GM23248 (cell line): ENCODE measurements around the gene NEDD4L. TPM values are rescaled to one million over a fixed set of nuclear protein-coding genes. Genes with fewer than 3 reads are reported as not detected.

Experiments
- DNase-seq: peaks from one replicate; pipeline ENCODE4 v3.0.0-alpha.2; 2015
- H2AFZ ChIP-seq: fragments of 200-600 bp; sonication (generic); 2 replicates; pipeline ENCODE4 v1.6.1; 2016; ENCODE audit warnings: antibody characterized with exemption
- H3F3A ChIP-seq: fragments of 200-600 bp; sonication (generic); 2 replicates; pipeline ENCODE4 v1.6.1; 2016; ENCODE audit warnings: mild to moderate bottlenecking, antibody characterized with exemption, mixed run types; ENCODE audit not compliant: insufficient read depth
- H3K27ac ChIP-seq: fragments of 200-600 bp; sonication (generic); 2 replicates; pipeline ENCODE4 v1.5.1; 2016; ENCODE audit warnings: mild to moderate bottlenecking
- H3K27me3 ChIP-seq: fragments of 200-600 bp; sonication (generic); replicated peaks from 2 replicates; pipeline ENCODE4 v1.6.1; 2016; ENCODE audit warnings: mild to moderate bottlenecking; ENCODE audit not compliant: insufficient read depth
- H3K36me3 ChIP-seq: fragments of 200-600 bp; sonication (generic); 2 replicates; pipeline ENCODE4 v1.6.1; 2016; ENCODE audit warnings: low read depth, mild to moderate bottlenecking
- H3K4me1 ChIP-seq: fragments of 200-600 bp; sonication (generic); 2 replicates; pipeline ENCODE4 v1.6.1; 2016; ENCODE audit warnings: mild to moderate bottlenecking; ENCODE audit not compliant: insufficient read depth
- H3K4me2 ChIP-seq: fragments of 200-600 bp; sonication (generic); one replicate; pipeline ENCODE4 v1.6.1; 2016; ENCODE audit warnings: mild to moderate bottlenecking; ENCODE audit not compliant: unreplicated experiment
- H3K4me3 ChIP-seq: fragments of 200-600 bp; sonication (generic); 2 replicates; pipeline ENCODE4 v1.5.1; 2016; ENCODE audit warnings: mild to moderate bottlenecking
- H3K79me2 ChIP-seq: fragments of 200-600 bp; sonication (generic); 2 replicates; pipeline ENCODE4 v1.6.1; 2016; ENCODE audit warnings: mild to moderate bottlenecking; ENCODE audit not compliant: insufficient read depth
- H3K9ac ChIP-seq: fragments of 200-600 bp; sonication (generic); 2 replicates; pipeline ENCODE4 v1.6.1; 2016; ENCODE audit warnings: mild to moderate bottlenecking
- H3K9me2 ChIP-seq: fragments of 200-600 bp; sonication (generic); 2 replicates; pipeline ENCODE4 v1.6.1; 2016; ENCODE audit warnings: mixed run types, mild to moderate bottlenecking, moderate library complexity; ENCODE audit not compliant: insufficient read depth
- H3K9me3 ChIP-seq: fragments of 200-600 bp; sonication (generic); one replicate; pipeline ENCODE4 v1.6.1; 2017; ENCODE audit warnings: low read depth
- H4K20me1 ChIP-seq: fragments of 200-600 bp; sonication (generic); 2 replicates; pipeline ENCODE4 v1.6.0; 2016; ENCODE audit not compliant: insufficient read depth
- EZH2 ChIP-seq: fragments of 200-600 bp; sonication (generic); IDR thresholded peaks from 2 replicates; pipeline ENCODE4 v1.6.1; 2018; ENCODE audit warnings: antibody characterized with exemption, mild to moderate bottlenecking; ENCODE audit not compliant: insufficient read depth, poor library complexity, severe bottlenecking
- EZH2phosphoT487 ChIP-seq: fragments of 200-600 bp; sonication (generic); IDR thresholded peaks from 2 replicates; pipeline ENCODE4 v1.6.1; 2018; ENCODE audit warnings: antibody characterized with exemption, moderate library complexity, mild to moderate bottlenecking, low read depth; ENCODE audit not compliant: insufficient read depth
- WGBS, 2 experiments: methylation state at CpG; one replicate each; pipeline ENCODE4 v1.1.6; 2015 to 2017; ENCODE audit warnings: low lambda C conversion rate in 2 of 2, low coverage in 1 of 2; ENCODE audit errors: missing lambda C conversion rate in 2 of 2; 5-methylcytosine and 5-hydroxymethylcytosine counted together
- in situ Hi-C: fragments of 300-500 bp; cut with MboI; formaldehyde crosslinking; loops from 2 replicates; pipeline ENCODE4 v1.15.0; 2020
- polyA plus RNA-seq: library from polyadenylated mRNA; unstranded; fragments of >200 nt; fragmentation: Nextera tagmentation; extraction: Ambion mirVana; gene quantifications from 2 replicates; pipeline ENCODE4 v1.2.1, GENCODE V29; 2016
- total RNA-seq: library from RNA; depleted of rRNA; stranded (reverse); fragments of >200 nt; shearing (Covaris generic); gene quantifications from 2 replicates; pipeline ENCODE4 v1.2.3, GENCODE V29; 2014

NEDD4L gene
- total and polyA plus RNA-seq, 2 experiments from 2014 or later = 3.7 to 6.1 TPM

GRCh38 chr18:58140387-58141325 is 96.6 kb downstream of the NEDD4L start:
- no peak for TF ChIP-seq EZH2
- TF ChIP-seq EZH2phosphoT487 = no peak
- 71 to 78% methylated on average over 12 of the region's 12 CpGs for WGBS, 2 experiments
- no peak for DNase-seq
- H3K9ac ChIP-seq = no peak overlapping the region
- no peaks in the 10 kb centered on the region for H3K36me3 ChIP-seq
- in situ Hi-C loops = no loop called here
- H3F3A ChIP-seq = no peaks in the 10 kb centered on the region
- no peak overlapping the region for H3K4me2 ChIP-seq
- no peaks in the 10 kb centered on the region for H4K20me1 ChIP-seq
- peaks cover under 1% of the 10 kb centered on the region; the same call in 1 of the 2 replicates for H3K4me1 ChIP-seq
- H2AFZ ChIP-seq = no peak overlapping the region
- no peaks in the 10 kb centered on the region for H3K27me3 ChIP-seq
- H3K79me2 ChIP-seq = no peaks in the 10 kb centered on the region
- no peak overlapping the region for H3K27ac ChIP-seq
- no peaks in the 10 kb centered on the region for H3K9me3 ChIP-seq
- H3K9me2 ChIP-seq = no peaks in the 10 kb centered on the region
- no peak overlapping the region for H3K4me3 ChIP-seq

DNA sequence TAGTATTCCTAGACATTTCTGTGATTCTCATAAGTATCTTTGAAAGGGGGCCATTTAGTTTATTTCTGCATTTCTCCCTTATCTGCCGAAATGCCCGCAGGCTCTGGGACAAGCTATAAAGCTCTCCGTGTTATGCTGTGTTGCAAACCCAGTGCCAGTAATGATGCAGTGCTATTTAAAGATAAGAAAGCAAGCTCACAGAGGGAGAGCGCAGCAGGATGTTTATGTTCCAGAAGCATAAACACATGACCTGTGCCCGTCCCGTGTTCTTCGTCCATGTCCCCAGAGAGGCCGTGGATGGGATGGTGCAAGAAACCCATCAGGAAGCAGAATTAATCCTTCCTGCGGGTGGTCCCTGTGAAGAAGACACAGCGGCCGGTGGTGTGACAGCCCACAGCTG is 99.4 kb downstream of the NEDD4L start:
- in situ Hi-C loops = no loop called here
- WGBS, 2 experiments = 81 to 82% methylated on average over 11 of the region's 11 CpGs

GRCh38 chr18:58144106-58144505 is 100.1 kb downstream of the NEDD4L start:
- H3K4me2 ChIP-seq = no peak overlapping the region
- no peaks in the 10 kb centered on the region for H3F3A ChIP-seq
- in situ Hi-C loops = no loop called here
- DNase-seq = no peak
- 81 to 88% methylated on average over 4 of the region's 4 CpGs for WGBS, 2 experiments
- H3K9ac ChIP-seq = no peak overlapping the region
- no peaks in the 10 kb centered on the region for H4K20me1 ChIP-seq
- H3K9me2 ChIP-seq = no peaks in the 10 kb centered on the region
- H2AFZ ChIP-seq = no peak overlapping the region
- no peaks in the 10 kb centered on the region; the same call in 1 of the 2 replicates for H3K27me3 ChIP-seq
- H3K79me2 ChIP-seq = no peaks in the 10 kb centered on the region
- no peaks in the 10 kb centered on the region for H3K36me3 ChIP-seq
- H3K27ac ChIP-seq = no peak overlapping the region
- H3K9me3 ChIP-seq = no peaks in the 10 kb centered on the region
- H3K4me3 ChIP-seq = no peak overlapping the region
- TF ChIP-seq EZH2 = no peak
- no peak for TF ChIP-seq EZH2phosphoT487
- no peaks in the 10 kb centered on the region for H3K4me1 ChIP-seq

More for the DNA sequence above, 99.4 kb downstream of the NEDD4L start:
- Histone ChIP-seq H3F3A (no peaks in the 10 kb centered on the region), H3K27ac (no peak overlapping the region), H3K9ac (no peak overlapping the region), H3K4me2 (no peak overlapping the region), H3K79me2 (no peaks in the 10 kb centered on the region), H3K27me3 (no peaks in the 10 kb centered on the region; the same call in 1 of the 2 replicates), H2AFZ (no peak overlapping the region), H3K4me3 (no peak overlapping the region), H3K4me1 (no peaks in the 10 kb centered on the region), H3K9me3 (no peaks in the 10 kb centered on the region), H3K9me2 (no peaks in the 10 kb centered on the region), H3K36me3 (no peaks in the 10 kb centered on the region), H4K20me1 (no peaks in the 10 kb centered on the region)
- no peak for DNase-seq
- no peak for TF ChIP-seq EZH2phosphoT487
- no peak for TF ChIP-seq EZH2

GRCh38 chr18:58144671-58145285 is 100.8 kb downstream of the NEDD4L start:
- in situ Hi-C loops = no loop called here
- H3K9me2 ChIP-seq = no peaks in the 10 kb centered on the region
- no peaks in the 10 kb centered on the region for H3K4me1 ChIP-seq
- H3K36me3 ChIP-seq = no peaks in the 10 kb centered on the region
- H3K27me3 ChIP-seq = no peaks in the 10 kb centered on the region; the same call in 1 of the 2 replicates
- H3K27ac ChIP-seq = no peak overlapping the region
- DNase-seq = no peak
- no peak overlapping the region for H3K9ac ChIP-seq
- TF ChIP-seq EZH2phosphoT487 (no peak), EZH2 (no peak)
- no peak overlapping the region for H3K4me3 ChIP-seq
- WGBS, 2 experiments = 82 to 84% methylated on average over 10 of the region's 10 CpGs
- H2AFZ ChIP-seq = no peak overlapping the region
- H3F3A ChIP-seq = no peaks in the 10 kb centered on the region
- H3K79me2 ChIP-seq = no peaks in the 10 kb centered on the region
- no peaks in the 10 kb centered on the region for H3K9me3 ChIP-seq
- H3K4me2 ChIP-seq = no peak overlapping the region
- no peaks in the 10 kb centered on the region for H4K20me1 ChIP-seq
